HG03469 (cell line): ENCODE data around the gene IMPG1.
A peak's percentile ranks its signal among the peaks of the same experiment; 100 is the strongest.
"Not testable (repeated sequence)": the region's sequence is repeated elsewhere in the genome, so short reads cannot be mapped to it uniquely, and the experiment has no call there.

Experiments used
- ATAC-seq: cut with Tn5 transposase; IDR thresholded peaks from one replicate; pipeline ENCODE4 v1.9.1; 2021; ENCODE audit warnings: mild to moderate bottlenecking, moderate library complexity, moderate number of reproducible peaks; ENCODE audit not compliant: unreplicated experiment

Gene IMPG1

GRCh38 chr6:75963569-75963968 is 108.9 kb downstream of the IMPG1 start:
- no peak for ATAC-seq

DNA sequence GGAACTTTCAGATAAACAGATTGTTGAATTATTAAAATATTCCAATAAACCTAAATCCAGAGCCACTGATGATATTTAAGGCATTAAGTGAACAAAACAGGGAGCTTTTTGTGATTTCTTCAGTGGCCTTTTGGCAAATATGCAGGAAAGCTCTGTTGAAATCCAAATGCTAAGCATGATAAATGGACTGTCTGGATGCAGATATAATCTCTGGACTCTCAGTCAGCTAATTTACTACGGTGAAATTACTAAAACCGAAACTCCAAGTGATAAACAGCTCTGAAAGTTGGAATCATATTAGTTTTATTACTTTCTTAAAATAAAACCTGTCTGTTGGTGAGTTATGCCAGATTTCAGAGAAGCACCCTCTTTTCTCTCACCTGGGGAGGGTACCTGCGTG is 120.3 kb downstream of the IMPG1 start:
- ATAC-seq = no peak

DNA sequence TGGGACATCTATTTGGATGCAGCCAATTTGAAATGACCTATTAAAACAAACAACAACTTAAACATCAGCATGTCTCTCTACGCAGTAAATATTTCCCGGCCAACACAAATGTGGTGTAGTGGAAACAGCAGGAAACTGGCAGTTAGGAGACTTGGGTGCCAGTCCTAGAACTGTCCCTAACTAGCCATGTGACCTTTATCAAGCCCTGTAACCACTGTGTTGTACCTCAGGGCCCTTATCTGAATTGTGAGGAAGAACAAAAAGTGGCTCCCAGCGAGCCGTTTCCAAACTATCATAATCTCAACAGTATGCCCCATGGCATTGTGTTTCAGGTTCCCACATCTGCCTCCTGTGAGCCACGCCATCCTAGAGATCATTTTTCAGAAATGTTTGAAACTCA is 124.5 kb downstream of the IMPG1 start:
- no peak for ATAC-seq

- peak; percentile 73 for ATAC-seq
Measured at GRCh38 chr6:75946146-75946831, 126.2 kb downstream of the IMPG1 start.

- no peak for ATAC-seq
Measured at GRCh38 chr6:75943381-75943780, 129.1 kb downstream of the IMPG1 start.

- no peak for ATAC-seq
Measured at GRCh38 chr6:75941509-75941908, 131.0 kb downstream of the IMPG1 start.

- no peak for ATAC-seq
Measured at GRCh38 chr6:75940564-75940963, 131.9 kb downstream of the IMPG1 start.

DNA sequence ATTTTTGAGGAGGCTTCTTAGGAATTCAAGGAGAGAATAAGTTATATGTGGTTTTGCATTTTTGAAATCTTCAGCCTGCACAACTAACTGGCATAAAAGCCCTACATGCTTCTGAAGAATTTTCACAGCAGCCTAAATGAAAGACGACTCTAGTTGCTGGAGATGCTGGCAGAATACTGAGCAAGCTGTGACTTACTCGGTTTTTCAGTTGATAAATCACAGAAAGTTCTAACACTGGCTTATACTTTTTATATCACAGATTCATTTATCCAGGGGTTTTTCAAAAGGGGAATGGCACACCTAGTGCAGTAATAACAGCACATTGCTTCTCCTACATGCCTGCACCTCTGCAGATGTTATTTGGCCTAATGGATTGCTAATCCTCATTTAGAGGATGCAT is 134.6 kb downstream of the IMPG1 start:
- ATAC-seq = no peak

DNA sequence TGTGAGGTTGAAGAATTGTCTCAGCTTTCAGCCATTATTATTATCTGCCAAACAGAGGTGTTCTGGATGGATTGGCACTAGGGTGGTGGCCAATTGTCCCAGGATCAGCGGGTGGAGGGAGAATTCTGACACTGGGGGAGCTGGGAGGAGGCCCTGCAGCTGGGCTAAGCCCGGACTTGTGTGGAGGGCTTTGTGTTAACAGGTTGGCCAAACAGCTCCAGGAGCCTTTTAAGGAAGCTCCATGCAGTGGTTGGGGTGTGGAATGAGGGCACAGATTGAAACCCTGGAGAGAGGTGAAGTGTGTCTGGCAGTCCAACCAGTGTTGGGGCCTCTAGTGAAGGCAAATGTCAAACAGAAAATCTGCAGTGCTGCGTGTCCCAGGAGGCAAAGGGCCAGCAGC is 135.8 kb downstream of the IMPG1 start:
- ATAC-seq = no peak

DNA sequence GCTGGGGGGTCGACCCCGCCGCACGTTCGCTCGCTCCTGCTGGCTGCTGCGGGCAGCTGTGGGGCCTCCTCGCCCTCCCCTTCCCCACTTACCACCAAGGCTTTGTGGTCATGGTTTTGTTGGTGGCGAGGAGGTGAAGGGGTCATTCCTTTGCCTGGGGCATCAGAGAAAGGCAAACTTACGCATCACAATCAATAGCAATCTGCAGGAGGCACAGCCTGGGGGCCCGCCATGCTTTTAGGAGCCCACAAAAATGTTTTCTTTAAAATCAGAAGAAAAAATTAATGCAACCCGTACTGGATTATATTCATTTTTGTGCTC is 137.0 kb downstream of the IMPG1 start:
- no peak for ATAC-seq

- ATAC-seq = peak; percentile 41
Measured at GRCh38 chr6:75934643-75935472, 137.6 kb downstream of the IMPG1 start.

- ATAC-seq = no peak
Measured at GRCh38 chr6:75933387-75933975, 139.0 kb downstream of the IMPG1 start.

DNA sequence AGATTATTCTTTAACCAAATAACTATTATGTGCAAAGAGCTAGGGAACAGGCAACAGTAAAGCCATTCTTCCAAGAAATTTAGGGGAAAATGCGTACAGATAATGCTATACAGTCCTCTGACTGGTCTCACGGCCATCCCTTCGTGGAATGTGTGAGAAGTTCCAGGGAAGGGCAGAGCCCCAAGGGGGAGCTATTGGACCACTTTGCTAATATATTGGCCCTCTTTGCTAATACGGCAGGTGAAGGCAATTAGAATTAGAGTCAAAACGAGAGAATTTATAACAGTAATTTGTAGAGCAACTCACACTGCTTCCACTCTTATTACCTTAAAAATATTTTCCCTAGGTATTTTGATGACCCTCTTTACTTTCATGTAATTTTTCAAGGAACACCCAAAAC is 140.4 kb downstream of the IMPG1 start:
- peak; percentile 56 for ATAC-seq

- no peak for ATAC-seq
Measured at GRCh38 chr6:75931011-75931680, 141.3 kb downstream of the IMPG1 start.

DNA sequence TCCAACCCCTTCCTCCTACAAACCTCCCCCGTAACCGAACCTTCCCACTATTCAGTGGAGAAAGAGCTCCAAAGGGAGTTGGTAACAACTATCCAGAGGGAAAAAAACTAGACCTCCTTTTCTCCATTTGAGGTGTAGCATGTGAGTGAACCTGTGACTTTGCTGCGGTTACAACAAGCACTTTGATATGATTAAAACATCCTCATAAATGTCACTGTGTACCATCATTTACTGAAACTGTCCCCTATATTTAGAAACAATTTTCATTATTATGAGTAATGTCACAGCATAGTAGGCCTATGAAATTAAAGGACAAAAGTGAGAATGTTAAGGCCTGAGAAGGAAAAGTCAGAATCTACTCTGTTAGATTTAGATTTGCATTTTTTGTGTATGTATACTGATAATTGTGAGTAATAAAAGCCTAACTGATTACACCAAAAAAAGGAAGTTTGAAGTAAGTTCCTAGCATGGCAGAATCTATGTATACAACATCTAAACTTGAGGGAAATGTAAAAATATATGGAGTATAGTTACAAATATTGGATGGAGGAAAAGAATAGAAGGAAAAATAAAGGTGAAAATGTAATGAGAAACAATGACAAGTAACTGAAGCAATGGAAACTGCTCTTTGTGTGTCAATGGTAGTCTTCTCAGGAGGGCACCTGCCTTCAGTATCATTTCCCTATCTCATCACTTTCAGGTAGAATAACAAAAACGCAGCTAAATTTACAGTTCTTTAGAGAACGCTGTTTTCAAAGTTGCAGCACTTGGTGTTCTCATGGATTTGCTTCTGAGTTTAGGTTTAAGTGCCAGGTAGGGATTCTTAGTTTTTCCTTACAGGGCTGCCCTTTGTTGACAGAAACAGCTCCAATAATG is 145.9 kb downstream of the IMPG1 start:
- ATAC-seq = peak; percentile 40

- no peak for ATAC-seq
Measured at GRCh38 chr6:75922226-75922625, 150.2 kb downstream of the IMPG1 start.

DNA sequence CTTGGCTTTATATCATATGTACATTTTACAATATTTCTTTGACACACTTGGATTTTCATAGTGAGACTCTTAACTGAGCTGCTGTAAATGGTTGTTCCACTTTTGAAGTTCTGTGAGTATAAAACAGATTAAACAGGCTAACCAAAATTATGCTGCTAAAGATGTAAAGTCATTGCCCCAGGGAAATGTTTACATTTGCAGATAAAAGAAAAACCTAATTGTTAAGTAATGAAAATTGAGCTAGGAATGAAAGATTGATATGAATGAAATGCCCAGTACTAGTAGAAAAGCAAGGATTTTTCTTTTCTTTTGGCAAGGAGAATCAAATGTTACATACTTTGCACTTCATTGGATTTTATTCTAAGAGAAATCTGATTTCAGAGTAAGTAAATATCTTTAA is 159.4 kb downstream of the IMPG1 start:
- no peak for ATAC-seq

DNA sequence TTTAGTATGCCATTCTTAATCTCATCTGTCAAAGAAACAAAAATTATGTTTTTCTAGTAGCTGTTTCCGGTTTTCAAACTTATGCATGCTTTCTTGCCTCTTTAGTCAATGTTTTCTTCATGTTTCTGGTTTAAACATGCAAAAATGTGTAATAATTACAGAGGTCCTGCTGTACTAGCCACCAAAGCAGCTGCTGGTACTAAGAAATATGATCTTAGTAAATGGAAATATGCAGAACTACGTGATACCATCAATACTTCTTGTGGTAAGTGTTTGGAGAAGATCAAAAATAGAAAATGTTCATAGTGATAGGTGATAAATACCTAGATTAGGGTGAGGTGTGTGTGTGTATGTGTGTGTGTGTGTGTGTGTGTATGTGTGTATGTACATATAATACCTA is 165.0 kb downstream of the IMPG1 start:
- ATAC-seq = no peak

GRCh38 chr6:75906871-75907270 is 165.6 kb downstream of the IMPG1 start:
- ATAC-seq = no peak

DNA sequence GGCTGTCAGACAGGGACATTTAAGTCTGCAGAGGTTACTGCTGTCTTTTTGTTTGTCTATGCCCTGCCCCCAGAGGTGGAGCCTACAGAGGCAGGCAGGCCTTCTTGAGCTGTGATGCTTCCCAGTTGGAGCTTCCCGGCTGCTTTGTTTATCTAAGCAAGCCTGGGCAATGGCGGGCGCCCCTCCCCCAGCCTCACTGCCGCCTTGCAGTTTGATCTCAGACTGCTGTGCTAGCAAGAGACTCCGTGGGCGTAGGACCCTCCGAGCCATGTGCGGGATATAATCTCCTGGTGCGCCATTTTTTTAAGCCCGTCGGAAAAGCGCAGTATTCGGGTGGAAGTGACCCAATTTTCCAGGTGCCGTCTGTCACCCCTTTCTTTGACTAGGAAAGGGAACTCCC is 167.3 kb downstream of the IMPG1 start:
- ATAC-seq = not testable (repeated sequence)

GRCh38 chr6:75900216-75900615 is 172.2 kb downstream of the IMPG1 start:
- not testable (repeated sequence) for ATAC-seq
